K562 (cell line): ENCODE data around the gene UBE2J2. TPM values are rescaled to one million over a fixed set of nuclear protein-coding genes. Genes with fewer than 3 reads are reported as not detected.

ENCODE experiments used
- ASH1L ChIP-seq: fragments of 450-650 bp; IDR thresholded peaks from 2 replicates; pipeline ENCODE4 v1.6.1; 2018; ENCODE audit warnings: borderline replicate concordance, mild to moderate bottlenecking, low read depth; ENCODE audit not compliant: partially characterized antibody
- CREB3 ChIP-seq: fragments of 450-650 bp; conservative IDR thresholded peaks from 2 replicates; pipeline ENCODE4 v1.6.1; 2016; ENCODE audit warnings: missing genetic modification characterization, low read depth, mild to moderate bottlenecking, missing compliant biosample characterization, moderate library complexity
- ETV6 ChIP-seq, 3 experiments: fragments of 150-350 bp in 1 of 3; sonication (generic) in 1 of 3; formaldehyde crosslinking in 1 of 3; IDR thresholded peaks; 2 replicates each; pipeline versions ENCODE4 v1.6.1 to v1.8.0; 2014 to 2022; ENCODE audit warnings: borderline replicate concordance in 2 of 3, low read depth in 2 of 3, antibody characterized with exemption in 1 of 3, low read length in 1 of 3, mild to moderate bottlenecking in 1 of 3, missing genetic modification reagents in 1 of 3
- HMG20B ChIP-seq: fragments of 250-450 bp; sonication (Bioruptor Pico); IDR thresholded peaks from 2 replicates; pipeline ENCODE4 v1.5.0; 2021; ENCODE audit warnings: mild to moderate bottlenecking
- KDM1A ChIP-seq, 2 experiments: fragments of 450-650 bp; IDR thresholded peaks; 2 replicates each; pipeline ENCODE4 v1.6.1; 2016; ENCODE audit warnings: mild to moderate bottlenecking in 2 of 2
- MCM5 ChIP-seq: fragments of 450-650 bp; IDR thresholded peaks from 2 replicates; pipeline ENCODE4 v1.6.1; 2016; ENCODE audit warnings: low read depth
- MIER1 ChIP-seq: fragments of 450-650 bp; IDR thresholded peaks from 2 replicates; pipeline ENCODE4 v1.6.1; 2016; ENCODE audit warnings: antibody characterized with exemption, mild to moderate bottlenecking, low read depth
- MLX ChIP-seq, 2 experiments: fragments of 450-650 bp in 1 of 2; sonication (generic) in 1 of 2; formaldehyde crosslinking; conservative IDR thresholded peaks; 2 replicates each; pipeline versions ENCODE4 v1.4.0 to v1.8.1; 2020 to 2022; ENCODE audit warnings: mild to moderate bottlenecking in 1 of 2, missing genetic modification reagents in 1 of 2
- PHF20 ChIP-seq: fragments of 450-650 bp; IDR thresholded peaks from 2 replicates; pipeline ENCODE4 v1.6.1; 2018; ENCODE audit not compliant: partially characterized antibody
- PYGO2 ChIP-seq: fragments of 450-650 bp; IDR thresholded peaks from 2 replicates; pipeline ENCODE4 v1.6.1; 2016; ENCODE audit warnings: mild to moderate bottlenecking, missing genetic modification characterization, moderate library complexity, missing compliant biosample characterization
- RB1 ChIP-seq: fragments of 450-650 bp; IDR thresholded peaks from 2 replicates; pipeline ENCODE4 v1.6.1; 2017; ENCODE audit warnings: low read depth, mild to moderate bottlenecking
- SAFB2 ChIP-seq: fragments of 200-400 bp; formaldehyde crosslinking; IDR thresholded peaks from 2 replicates; pipeline ENCODE4 v1.6.1; 2018; ENCODE audit warnings: borderline replicate concordance, low read length, low read depth, moderate library complexity; ENCODE audit not compliant: severe bottlenecking
- SMAD4 ChIP-seq: fragments of 250-450 bp; sonication (Bioruptor Pico); conservative IDR thresholded peaks from 2 replicates; pipeline ENCODE4 v1.8.0; 2021; ENCODE audit warnings: inconsistent platforms, mild to moderate bottlenecking, moderate library complexity
- ZC3H8 ChIP-seq: fragments of 450-650 bp; IDR thresholded peaks from 2 replicates; pipeline ENCODE4 v1.6.1; 2017
- ZMIZ1 ChIP-seq, 2 experiments: fragments of 150-350 bp in 1 of 2; IDR thresholded peaks; 2 replicates each; pipeline ENCODE4 v1.6.1; 2012 to 2016; ENCODE audit warnings: low read depth in 2 of 2, low read length in 2 of 2, mild to moderate bottlenecking in 1 of 2, moderate library complexity in 1 of 2
- ZNF398 ChIP-seq: fragments of 250-450 bp; sonication (Bioruptor Pico); IDR thresholded peaks from 2 replicates; pipeline ENCODE4 v1.8.0; 2021; ENCODE audit warnings: moderate library complexity, mild to moderate bottlenecking, inconsistent platforms
- polyA plus RNA-seq, 8 experiments: library from polyadenylated mRNA; depleted of rRNA in 4 of 8; stranded (reverse) in 5 of 8; unstranded in 3 of 8; fragments of >200 nt; fragmentation: Nextera tagmentation in 2 of 8; fragmentation: Illumina TruSeq in 1 of 8; extraction: Ambion mirVana in 2 of 8; extraction: Trizol in 1 of 8; gene quantifications; 2 replicates each; pipeline versions ENCODE4 v1.2.1 to v1.2.3, GENCODE V29; 2011 to 2014; ENCODE audit warnings: inconsistent platforms in 1 of 8, missing spikeins in 1 of 8
- total RNA-seq, 7 experiments: library from RNA; depleted of rRNA in 6 of 7; stranded (reverse); fragments of >200 nt in 6 of 7; fragmentation: Illumina TruSeq in 2 of 7; extraction: Trizol in 2 of 7; gene quantifications; 2 replicates each; pipeline versions ENCODE4 v1.2.1 to v1.2.3, GENCODE V29; 2011 to 2021; ENCODE audit warnings: low replicate concordance in 1 of 7

UBE2J2 gene
- total and polyA plus RNA-seq, 9 of the 15 experiments (the other 6 are each of a cell fraction or from before 2014, with no cell fraction given): 0.93 to 112 (median 75.5) TPM

- TF ChIP-seq PYGO2 (tag): no peak
- TF ChIP-seq KDM1A (IDR thresholded peaks at IDR 0.05): peak in 1 of 2 experiments; percentile 99; a peak in 2 of 4 replicates
- TF ChIP-seq PHF20: peak; percentile 62
- TF ChIP-seq RB1: peak; percentile 75
- TF ChIP-seq SAFB2: no peak
- no peak for TF ChIP-seq HMG20B (CRISPR knock-in tag)
- 0 out of 4 replicates have a peak, but pooled peaks of 1 of the 2 experiments have one; percentile 43 for TF ChIP-seq MLX (CRISPR knock-in tag; conservative IDR thresholded peaks at IDR 0.05)
- no peak for TF ChIP-seq CREB3
- no peak for TF ChIP-seq ZMIZ1 (IDR thresholded peaks at IDR 0.05; ENCODE audit: low read depth in 2 of 2, low read length in 2 of 2)
- TF ChIP-seq ZNF398 (CRISPR knock-in tag): no peak
- TF ChIP-seq ETV6 (IDR thresholded peaks at IDR 0.05; ENCODE audit: borderline replicate concordance in 1 of 2, low read depth in 2 of 2, low read length in 1 of 2): no peak
- TF ChIP-seq ETV6 (CRISPR knock-in tag; IDR thresholded peaks at IDR 0.05; ENCODE audit: borderline replicate concordance): no peak
- TF ChIP-seq SMAD4 (CRISPR knock-in tag): 0 out of 2 replicates have a peak, but pooled peaks have one; percentile 51
- no peak for TF ChIP-seq MIER1
- TF ChIP-seq MCM5: no peak
- TF ChIP-seq ASH1L: no peak
- no peak for TF ChIP-seq ZC3H8
Observed at GRCh38 chr1:1273512-1274298, at the start of gene UBE2J2 (continued).
